Limb (tissue), 2 donors: ENCODE measurements around the gene RBFOX1.

ENCODE experiments used
- DNase-seq, 2 donors: peaks; one replicate each; pipeline ENCODE4 v3.0.0-alpha.2; 2016; ENCODE audit errors: extremely low spot score in 2 of 2

Gene RBFOX1

GRCh38 chr16:7675628-7676027 is 343.0 kb downstream of the RBFOX1 start:
- DNase-seq = no peak

- DNase-seq = no peak
Observed at GRCh38 chr16:7680296-7680695, 347.7 kb downstream of the RBFOX1 start.

GRCh38 chr16:7688811-7689210 is 356.2 kb downstream of the RBFOX1 start:
- no peak for DNase-seq

GRCh38 chr16:7689234-7689633 is 356.6 kb downstream of the RBFOX1 start:
- DNase-seq = no peak

GRCh38 chr16:7691533-7691932 is 358.9 kb downstream of the RBFOX1 start:
- DNase-seq = no peak

- peak in 1 of 2 donors; percentile 16 for DNase-seq
Observed at GRCh38 chr16:7703672-7704071, 371.0 kb downstream of the RBFOX1 start.

- no peak for DNase-seq
Observed at GRCh38 chr16:7705885-7706284, 373.2 kb downstream of the RBFOX1 start.

- DNase-seq = no peak
Observed at GRCh38 chr16:7709186-7709585, 376.5 kb downstream of the RBFOX1 start.

- no peak for DNase-seq
Observed at GRCh38 chr16:7713244-7713643, 380.6 kb downstream of the RBFOX1 start.

- no peak for DNase-seq
Observed at GRCh38 chr16:7714775-7715174, 382.1 kb downstream of the RBFOX1 start.

GRCh38 chr16:7716660-7717550 is 384.3 kb downstream of the RBFOX1 start:
- DNase-seq = peak; percentile 32 to 33

- DNase-seq = no peak
Observed at GRCh38 chr16:7722761-7723160, 390.1 kb downstream of the RBFOX1 start.

- peak in 1 of 2 donors; percentile 45 for DNase-seq
Observed at GRCh38 chr16:7731141-7731540, 398.5 kb downstream of the RBFOX1 start.

GRCh38 chr16:7736138-7736665 is 403.6 kb downstream of the RBFOX1 start:
- DNase-seq = no peak

GRCh38 chr16:7742626-7743025 is 410.0 kb downstream of the RBFOX1 start:
- DNase-seq = no peak

GRCh38 chr16:7744546-7745264 is 412.1 kb downstream of the RBFOX1 start:
- DNase-seq = no peak

- no peak for DNase-seq
Observed at GRCh38 chr16:7745276-7745675, 412.6 kb downstream of the RBFOX1 start.

GRCh38 chr16:7746941-7747340 is 414.3 kb downstream of the RBFOX1 start:
- DNase-seq = peak in 1 of 2 donors; percentile 36

- no peak for DNase-seq
Observed at GRCh38 chr16:7748522-7748921, 415.9 kb downstream of the RBFOX1 start.

- DNase-seq = no peak
Observed at GRCh38 chr16:7755347-7755882, 422.8 kb downstream of the RBFOX1 start.
